WTC11 (cell line): ENCODE measurements around the gene SLC46A2. TPM values are rescaled to one million over a fixed set of nuclear protein-coding genes. Genes with fewer than 3 reads are reported as not detected.

Source experiments
- ATAC-seq: fragments of 200-7000 bp; cut with Tn5 transposase; 2 replicates; pipeline ENCODE4 v1.10.0; 2021; ENCODE audit warnings: mild to moderate bottlenecking, moderate library complexity
- CTCF ChIA-PET: fragments of 300-600 bp; sonication (Branson Sonifier 250); formaldehyde crosslinking; loops from one replicate; lab custom pipeline; 2021; ENCODE audit warnings: antibody characterized with exemption; lab: Charles Lee
- POLR2A ChIA-PET: fragments of 350-600 bp; sonication (Branson Sonifier 250); formaldehyde crosslinking; loops from one replicate; lab custom pipeline; 2021; ENCODE audit warnings: antibody characterized with exemption; lab: Charles Lee
- DNase-seq: peaks from one replicate; pipeline ENCODE4 v3.0.0; 2021; ENCODE audit warnings: low spot score
- H3K27ac Mint-ChIP-seq: 2 replicates; pipeline ENCODE4 v1.8.0; 2021; ENCODE audit warnings: mixed read lengths
- H3K27me3 Mint-ChIP-seq: 2 replicates; pipeline ENCODE4 v1.8.0; 2021; ENCODE audit warnings: low read depth, mild to moderate bottlenecking, moderate library complexity, mixed read lengths
- H3K36me3 Mint-ChIP-seq: 2 replicates; pipeline ENCODE4 v1.8.0; 2021; ENCODE audit warnings: mixed read lengths
- H3K4me1 Mint-ChIP-seq: 2 replicates; pipeline ENCODE4 v1.8.0; 2022; ENCODE audit warnings: mixed read lengths
- H3K4me3 Mint-ChIP-seq: 2 replicates; pipeline ENCODE4 v1.8.0; 2021; ENCODE audit warnings: mild to moderate bottlenecking, moderate library complexity, mixed read lengths
- H3K9me3 Mint-ChIP-seq: 2 replicates; pipeline ENCODE4 v1.8.0; 2021; ENCODE audit warnings: mixed read lengths
- CREB1 ChIP-seq: sonication (generic); formaldehyde crosslinking; IDR thresholded peaks from 2 replicates; pipeline ENCODE4 v1.8.0; 2023; ENCODE audit warnings: mild to moderate bottlenecking, missing genetic modification reagents
- HMGA2 ChIP-seq: fragments of 250-450 bp; sonication (Bioruptor Pico); IDR thresholded peaks from 2 replicates; pipeline ENCODE4 v1.4.0; 2021; ENCODE audit warnings: mild to moderate bottlenecking, moderate library complexity
- RELA ChIP-seq: sonication (generic); formaldehyde crosslinking; IDR thresholded peaks from 2 replicates; pipeline ENCODE4 v1.8.1; 2022; ENCODE audit warnings: missing genetic modification reagents, mild to moderate bottlenecking, borderline replicate concordance
- TEAD1 ChIP-seq: sonication (generic); formaldehyde crosslinking; IDR thresholded peaks from 2 replicates; pipeline ENCODE4 v1.8.0; 2022; ENCODE audit warnings: mild to moderate bottlenecking, missing genetic modification reagents
- ZNF423 ChIP-seq: fragments of 250-450 bp; sonication (Bioruptor Pico); IDR thresholded peaks from 2 replicates; pipeline ENCODE4 v2.1.2; 2022; ENCODE audit warnings: mild to moderate bottlenecking, moderate library complexity
- total RNA-seq: library from RNA; stranded (reverse); gene quantifications from 3 replicates; pipeline ENCODE4 v1.2.3, GENCODE V29; 2021
- TF ChIP-seq, protein P1 (sequence below): sonication (generic); formaldehyde crosslinking; IDR thresholded peaks from 2 replicates; pipeline ENCODE4 v1.8.1; 2022; ENCODE audit warnings: missing genetic modification reagents, borderline replicate concordance
- TF ChIP-seq, protein P2 (sequence below): fragments of 250-450 bp; sonication (Bioruptor Pico); IDR thresholded peaks from 2 replicates; pipeline ENCODE4 v1.9.0; 2021; ENCODE audit warnings: moderate library complexity, mild to moderate bottlenecking, inconsistent platforms, borderline replicate concordance
- TF ChIP-seq, protein P3 (sequence below): sonication (generic); formaldehyde crosslinking; IDR thresholded peaks from 2 replicates; pipeline ENCODE4 v1.8.1; 2022; ENCODE audit warnings: low read depth, mild to moderate bottlenecking, moderate library complexity, missing genetic modification reagents, borderline replicate concordance
- TF ChIP-seq, protein P4 (sequence below): fragments of 250-450 bp; sonication (Bioruptor Pico); IDR thresholded peaks from 2 replicates; pipeline ENCODE4 v2.1.2; 2022; ENCODE audit warnings: mild to moderate bottlenecking, moderate library complexity
- TF ChIP-seq, protein P5 (sequence below): sonication (generic); formaldehyde crosslinking; IDR thresholded peaks from 2 replicates; pipeline ENCODE4 v1.8.1; 2023; ENCODE audit warnings: mild to moderate bottlenecking, missing genetic modification reagents, moderate library complexity

SLC46A2 gene
- total RNA-seq, 1 experiment from 2014 or later, result not detected

DNA sequence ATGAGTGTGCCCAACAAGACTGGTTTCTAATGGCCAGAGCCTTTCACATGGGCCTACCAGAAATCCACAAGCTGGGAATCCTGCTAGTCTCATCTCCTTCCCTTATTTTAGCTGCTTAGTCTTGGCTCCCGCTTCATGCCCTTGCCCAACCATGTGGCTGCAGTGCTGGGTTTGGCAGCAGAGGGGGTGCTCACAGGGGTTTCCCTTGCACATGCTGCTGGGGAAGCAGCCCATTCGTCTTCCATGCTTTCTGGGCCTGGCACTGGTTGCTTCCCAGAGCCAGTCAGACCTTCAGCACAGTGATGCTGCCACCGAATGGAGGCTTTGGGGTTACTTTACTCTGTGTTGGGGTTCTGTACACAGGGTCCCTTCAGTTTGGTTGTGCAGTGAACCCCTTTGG lies 26.3 kb downstream of the SLC46A2 start (continued):
- TF ChIP-seq, protein P1, sequence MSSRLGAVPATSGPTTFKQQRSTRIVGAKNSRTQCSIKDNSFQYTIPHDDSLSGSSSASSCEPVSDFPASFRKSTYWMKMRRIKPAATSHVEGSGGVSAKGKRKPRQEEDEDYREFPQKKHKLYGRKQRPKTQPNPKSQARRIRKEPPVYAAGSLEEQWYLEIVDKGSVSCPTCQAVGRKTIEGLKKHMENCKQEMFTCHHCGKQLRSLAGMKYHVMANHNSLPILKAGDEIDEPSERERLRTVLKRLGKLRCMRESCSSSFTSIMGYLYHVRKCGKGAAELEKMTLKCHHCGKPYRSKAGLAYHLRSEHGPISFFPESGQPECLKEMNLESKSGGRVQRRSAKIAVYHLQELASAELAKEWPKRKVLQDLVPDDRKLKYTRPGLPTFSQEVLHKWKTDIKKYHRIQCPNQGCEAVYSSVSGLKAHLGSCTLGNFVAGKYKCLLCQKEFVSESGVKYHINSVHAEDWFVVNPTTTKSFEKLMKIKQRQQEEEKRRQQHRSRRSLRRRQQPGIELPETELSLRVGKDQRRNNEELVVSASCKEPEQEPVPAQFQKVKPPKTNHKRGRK (CRISPR knock-in tag), result no peak
- TF ChIP-seq TEAD1 (CRISPR knock-in tag) (no peak), RELA (CRISPR knock-in tag) (no peak), HMGA2 (CRISPR knock-in tag) (no peak)
- TF ChIP-seq, protein P2, sequence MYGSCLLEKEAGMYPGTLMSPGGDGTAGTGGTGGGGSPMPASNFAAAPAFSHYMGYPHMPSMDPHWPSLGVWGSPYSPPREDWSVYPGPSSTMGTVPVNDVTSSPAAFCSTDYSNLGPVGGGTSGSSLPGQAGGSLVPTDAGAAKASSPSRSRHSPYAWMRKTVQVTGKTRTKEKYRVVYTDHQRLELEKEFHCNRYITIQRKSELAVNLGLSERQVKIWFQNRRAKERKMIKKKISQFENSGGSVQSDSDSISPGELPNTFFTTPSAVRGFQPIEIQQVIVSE (CRISPR knock-in tag), result no peak
- TF ChIP-seq, protein P3, sequence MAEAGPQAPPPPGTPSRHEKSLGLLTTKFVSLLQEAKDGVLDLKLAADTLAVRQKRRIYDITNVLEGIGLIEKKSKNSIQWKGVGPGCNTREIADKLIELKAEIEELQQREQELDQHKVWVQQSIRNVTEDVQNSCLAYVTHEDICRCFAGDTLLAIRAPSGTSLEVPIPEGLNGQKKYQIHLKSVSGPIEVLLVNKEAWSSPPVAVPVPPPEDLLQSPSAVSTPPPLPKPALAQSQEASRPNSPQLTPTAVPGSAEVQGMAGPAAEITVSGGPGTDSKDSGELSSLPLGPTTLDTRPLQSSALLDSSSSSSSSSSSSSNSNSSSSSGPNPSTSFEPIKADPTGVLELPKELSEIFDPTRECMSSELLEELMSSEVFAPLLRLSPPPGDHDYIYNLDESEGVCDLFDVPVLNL, result no peak
- TF ChIP-seq, all 79 proteins: peak for 0

DNA sequence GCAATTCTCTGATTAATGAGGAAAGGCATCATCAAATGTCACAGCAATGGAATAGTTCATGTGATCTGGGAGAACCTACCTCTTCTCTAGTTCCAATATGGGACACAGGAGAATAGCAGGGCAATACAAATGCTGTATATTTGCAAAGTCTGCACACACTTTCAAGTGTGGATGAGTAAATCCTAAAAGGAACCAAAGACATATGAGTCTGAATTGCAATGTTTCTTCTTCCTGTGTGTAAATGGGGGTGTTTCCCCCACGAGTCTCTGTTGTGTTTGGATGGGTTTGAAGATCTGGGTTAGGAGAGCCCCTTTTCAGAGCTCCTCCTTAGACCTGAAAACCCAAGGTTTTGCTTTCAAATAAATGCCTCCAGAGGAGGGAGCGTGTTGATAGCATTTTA lies 26.9 kb downstream of the SLC46A2 start:
- H3K4me1 Mint-ChIP-seq, result peaks cover 14% of the 10 kb centered on the region; the same call in 1 of the 2 replicates
- no peaks in the 10 kb centered on the region; the same call in 1 of the 2 replicates for H3K27me3 Mint-ChIP-seq
- no peak overlapping the region for H3K27ac Mint-ChIP-seq
- DNase-seq, result no peak
- H3K9me3 Mint-ChIP-seq, result peaks cover 10% of the 10 kb centered on the region; the same call in 1 of the 2 replicates
- H3K4me3 Mint-ChIP-seq, result no peak overlapping the region
- peaks cover 18% of the 10 kb centered on the region for H3K36me3 Mint-ChIP-seq
- ATAC-seq, result no peak
- ChIA-PET CTCF (interaction anchor here (0.8 to 1.3 kb wide), 3 partner anchors 17 to 24 kb away, joined by 3 read pairs; no protein-coding TSS in a partner anchor), POLR2A (no interaction called here)
- no peak for TF ChIP-seq ZNF423 (CRISPR knock-in tag)
- TF ChIP-seq, protein P4, sequence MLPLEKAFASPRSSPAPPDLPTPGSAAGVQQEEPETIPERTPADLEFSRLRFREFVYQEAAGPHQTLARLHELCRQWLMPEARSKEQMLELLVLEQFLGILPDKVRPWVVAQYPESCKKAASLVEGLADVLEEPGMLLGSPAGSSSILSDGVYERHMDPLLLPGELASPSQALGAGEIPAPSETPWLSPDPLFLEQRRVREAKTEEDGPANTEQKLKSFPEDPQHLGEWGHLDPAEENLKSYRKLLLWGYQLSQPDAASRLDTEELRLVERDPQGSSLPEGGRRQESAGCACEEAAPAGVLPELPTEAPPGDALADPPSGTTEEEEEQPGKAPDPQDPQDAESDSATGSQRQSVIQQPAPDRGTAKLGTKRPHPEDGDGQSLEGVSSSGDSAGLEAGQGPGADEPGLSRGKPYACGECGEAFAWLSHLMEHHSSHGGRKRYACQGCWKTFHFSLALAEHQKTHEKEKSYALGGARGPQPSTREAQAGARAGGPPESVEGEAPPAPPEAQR (CRISPR knock-in tag), result no peak

DNA sequence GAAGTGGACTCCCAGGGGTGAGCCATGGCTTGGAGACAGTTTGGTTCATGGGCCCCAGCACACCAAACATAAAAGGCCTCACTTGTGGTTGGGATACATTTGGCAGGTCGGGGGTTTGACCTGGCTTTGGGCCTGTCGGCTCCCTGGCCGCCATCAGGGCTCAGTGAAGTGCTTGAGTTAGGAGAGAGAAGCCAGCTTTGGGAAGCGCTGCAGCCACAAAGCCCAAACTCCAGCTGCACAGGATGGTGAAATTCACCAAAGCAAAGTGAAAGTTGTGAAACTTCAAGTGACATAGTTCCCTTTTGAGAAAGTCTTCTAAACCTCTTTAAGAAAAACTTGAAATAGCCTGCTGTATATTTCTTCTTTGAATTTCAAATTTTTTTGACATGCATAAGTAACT lies 27.5 kb downstream of the SLC46A2 start:
- DNase-seq, result no peak
- ATAC-seq, result no peak
- Mint-ChIP-seq H3K4me3 (no peak overlapping the region), H3K36me3 (peaks cover 18% of the 10 kb centered on the region), H3K4me1 (peaks cover 12% of the 10 kb centered on the region; the same call in 1 of the 2 replicates), H3K27me3 (no peaks in the 10 kb centered on the region; the same call in 1 of the 2 replicates), H3K9me3 (peaks cover 10% of the 10 kb centered on the region; the same call in 1 of the 2 replicates), H3K27ac (no peak overlapping the region)
- TF ChIP-seq, protein P5, sequence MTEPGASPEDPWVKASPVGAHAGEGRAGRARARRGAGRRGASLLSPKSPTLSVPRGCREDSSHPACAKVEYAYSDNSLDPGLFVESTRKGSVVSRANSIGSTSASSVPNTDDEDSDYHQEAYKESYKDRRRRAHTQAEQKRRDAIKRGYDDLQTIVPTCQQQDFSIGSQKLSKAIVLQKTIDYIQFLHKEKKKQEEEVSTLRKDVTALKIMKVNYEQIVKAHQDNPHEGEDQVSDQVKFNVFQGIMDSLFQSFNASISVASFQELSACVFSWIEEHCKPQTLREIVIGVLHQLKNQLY, result no peak
- TF ChIP-seq, protein P4 (CRISPR knock-in tag), result no peak
- no peak for TF ChIP-seq CREB1
- CTCF ChIA-PET, result interaction anchor here (0.8 to 1.0 kb wide), 2 partner anchors 21 to 24 kb away, joined by 3 read pairs; no protein-coding TSS in a partner anchor
- POLR2A ChIA-PET, result no interaction called here
